Cortex of kidney (tissue), 1 donor: ENCODE data around the gene MAP6.
"Not testable (repeated sequence)": the region's sequence is repeated elsewhere in the genome, so short reads cannot be mapped to it uniquely, and the experiment has no call there.

Experiments
- DNase-seq: peaks from one replicate; lab custom pipeline; 2025; lab: John Stamatoyannopoulos, UW

The MAP6 gene

DNA sequence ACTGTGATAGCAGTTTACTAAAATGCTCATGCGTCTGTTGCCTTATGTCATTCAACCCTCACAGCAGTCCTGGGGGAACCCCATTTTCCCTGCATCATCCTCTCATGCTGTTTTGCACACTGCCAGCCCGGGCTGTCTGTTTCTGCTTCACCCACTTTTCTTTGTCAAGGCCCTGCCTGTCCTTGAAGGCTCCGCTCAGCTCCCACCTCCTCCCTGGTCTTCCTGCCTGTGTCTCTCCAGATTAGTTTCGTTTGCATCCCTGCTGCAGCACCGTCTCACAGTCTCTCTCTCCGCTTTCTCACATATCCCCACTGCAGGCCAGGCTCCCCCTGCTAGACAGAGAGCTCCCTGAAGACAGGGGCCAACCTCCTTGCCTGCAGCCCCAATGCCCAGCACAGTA is 76.9 kb downstream of the MAP6 start:
- DNase-seq = no peak

DNA sequence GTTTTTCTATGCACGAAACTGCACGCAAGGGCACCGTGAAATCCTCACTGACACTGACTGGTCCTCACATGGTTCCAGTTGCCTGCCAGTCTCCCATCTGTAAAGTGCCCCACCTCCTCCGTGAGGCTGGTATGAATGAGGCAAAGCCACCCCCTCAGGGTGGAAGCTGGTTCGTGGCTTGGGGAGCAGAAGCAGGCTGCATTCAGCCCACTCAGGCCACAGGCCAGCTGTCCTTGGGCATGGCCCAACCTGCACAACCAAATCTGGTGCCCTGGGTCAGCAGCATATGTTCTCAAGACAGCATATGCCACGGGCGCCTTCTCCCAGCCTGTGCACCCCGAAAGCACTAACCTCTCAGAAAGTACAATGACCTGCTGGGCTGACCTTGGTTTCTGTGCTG is 77.5 kb downstream of the MAP6 start:
- DNase-seq = no peak

DNA sequence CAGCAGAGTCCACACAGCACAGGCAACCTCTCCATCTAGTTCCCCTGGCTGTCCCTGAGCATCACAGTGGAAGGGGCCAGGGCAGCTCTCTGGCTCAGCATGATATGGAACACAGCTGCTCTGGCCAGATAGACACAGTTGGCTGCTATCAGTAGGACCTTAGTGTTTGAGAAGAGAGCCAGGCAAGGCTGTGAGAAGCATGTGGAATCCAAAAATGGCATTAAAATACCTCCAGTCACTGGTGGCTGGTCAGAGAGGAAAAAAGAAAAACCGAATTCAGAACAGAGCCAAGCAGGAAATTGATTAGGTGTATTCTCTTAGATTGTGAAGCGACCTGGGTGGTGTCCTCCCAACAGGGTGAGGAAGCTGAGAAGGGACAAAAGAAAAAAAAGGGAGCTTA is 78.9 kb downstream of the MAP6 start:
- DNase-seq = no peak

DNA sequence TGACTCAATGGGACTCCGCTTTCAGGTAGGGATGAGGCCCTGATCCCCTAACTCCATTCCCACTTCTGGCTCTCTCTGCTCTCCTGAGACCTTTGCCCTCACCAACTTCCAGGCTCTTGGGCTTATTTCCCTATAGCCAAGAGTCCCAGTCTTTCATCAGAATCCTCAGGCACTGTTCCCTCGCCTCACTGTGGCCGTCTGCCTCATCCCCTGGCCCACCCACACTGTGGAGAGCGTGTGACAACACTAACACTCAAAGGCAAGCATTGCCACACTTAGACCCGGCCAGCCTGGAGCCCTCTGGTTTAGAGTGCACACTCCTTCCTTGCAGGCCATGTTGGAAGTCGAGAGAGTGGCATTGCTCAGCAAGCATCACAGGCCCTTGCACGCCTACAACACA is 79.8 kb downstream of the MAP6 start:
- no peak for DNase-seq

DNA sequence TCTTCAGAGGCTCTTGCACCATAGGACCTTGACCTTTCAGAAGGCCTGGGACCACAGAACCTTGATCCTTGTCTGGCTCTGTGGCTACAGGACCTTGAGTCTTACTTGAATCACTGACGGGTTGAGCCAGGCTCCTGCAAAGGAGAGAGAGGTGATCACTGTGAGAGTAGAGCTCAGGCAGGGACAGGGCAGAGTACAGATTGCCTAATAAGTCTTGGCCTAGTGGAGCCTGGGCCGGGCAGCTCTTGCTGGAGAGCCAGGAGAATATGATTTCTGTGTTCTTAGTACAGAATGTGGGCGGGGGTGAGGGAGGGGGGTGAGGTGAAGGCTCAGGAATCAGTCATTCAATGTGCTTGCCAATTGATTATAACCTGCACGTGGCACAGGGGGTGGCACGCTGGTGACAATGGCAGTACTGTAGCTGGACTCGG is 80.8 kb downstream of the MAP6 start:
- no peak for DNase-seq

DNA sequence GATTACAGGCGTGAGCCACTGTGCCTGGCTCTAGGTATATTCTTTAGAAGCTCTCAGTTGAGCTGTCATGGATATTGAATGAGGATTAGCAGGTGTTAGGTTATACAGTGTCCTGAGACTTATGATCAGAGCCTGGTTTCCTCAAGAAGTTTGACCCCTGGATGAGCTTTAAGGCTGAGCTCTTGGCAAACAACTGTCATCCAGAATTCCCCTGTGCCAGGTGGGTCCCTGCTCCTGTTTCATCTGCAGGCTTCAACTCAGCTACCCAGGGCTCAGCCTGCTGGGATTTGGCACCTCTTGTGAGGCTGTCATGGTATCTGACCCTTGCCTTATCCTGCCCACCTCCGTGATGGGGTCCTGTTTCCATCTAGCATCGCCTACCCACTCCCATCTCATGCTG is 82.4 kb downstream of the MAP6 start:
- no peak for DNase-seq

DNA sequence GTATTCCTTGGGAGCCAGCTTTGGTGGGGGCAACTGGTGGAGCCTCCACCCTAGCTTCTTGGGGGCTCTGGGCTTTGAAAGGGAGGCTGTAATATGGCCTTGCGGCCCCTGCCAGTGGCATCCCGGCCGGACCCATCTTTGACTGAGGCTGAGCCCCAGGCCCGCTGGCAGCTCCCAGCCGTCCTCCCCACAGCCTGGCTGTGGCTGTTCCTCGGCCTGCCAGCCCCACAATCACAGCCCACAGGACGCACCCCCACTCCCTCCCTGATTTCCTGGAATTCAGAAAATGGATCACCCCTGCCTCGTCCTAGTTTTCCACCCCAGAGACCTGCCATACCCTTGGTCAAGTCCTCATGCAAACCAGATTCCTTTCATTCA is 83.6 kb downstream of the MAP6 start:
- DNase-seq = no peak

DNA sequence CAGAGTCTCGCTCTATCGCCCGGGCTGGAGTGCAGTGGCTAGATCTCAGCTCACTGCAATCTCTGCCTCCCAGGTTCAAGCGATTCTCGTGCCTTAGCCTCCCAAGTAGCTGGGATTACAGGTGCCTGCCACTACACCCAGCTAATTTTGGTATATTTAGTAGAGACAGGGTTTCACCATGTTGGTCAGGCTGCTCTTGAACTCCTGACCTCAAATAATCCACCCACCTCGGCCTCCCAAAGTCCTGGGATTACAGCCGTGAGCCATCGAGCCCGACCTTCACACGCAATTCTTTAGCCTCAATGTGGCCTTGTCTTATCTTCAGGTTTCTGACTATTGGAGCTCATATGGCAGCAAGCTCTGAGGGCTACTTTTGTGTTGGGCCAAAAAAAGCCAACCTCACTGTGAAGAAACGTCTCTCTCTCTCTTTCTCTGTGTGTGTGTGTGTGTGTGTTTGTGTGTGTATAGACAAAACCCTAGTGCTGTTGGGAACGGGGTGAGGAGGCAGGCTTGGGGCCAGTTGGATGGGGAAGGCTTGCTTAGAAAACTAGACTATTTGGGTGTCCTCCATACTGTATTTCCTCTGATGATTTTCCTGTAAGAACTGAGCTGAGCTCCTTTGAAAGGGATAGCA is 84.1 kb downstream of the MAP6 start:
- DNase-seq = not testable (repeated sequence)

DNA sequence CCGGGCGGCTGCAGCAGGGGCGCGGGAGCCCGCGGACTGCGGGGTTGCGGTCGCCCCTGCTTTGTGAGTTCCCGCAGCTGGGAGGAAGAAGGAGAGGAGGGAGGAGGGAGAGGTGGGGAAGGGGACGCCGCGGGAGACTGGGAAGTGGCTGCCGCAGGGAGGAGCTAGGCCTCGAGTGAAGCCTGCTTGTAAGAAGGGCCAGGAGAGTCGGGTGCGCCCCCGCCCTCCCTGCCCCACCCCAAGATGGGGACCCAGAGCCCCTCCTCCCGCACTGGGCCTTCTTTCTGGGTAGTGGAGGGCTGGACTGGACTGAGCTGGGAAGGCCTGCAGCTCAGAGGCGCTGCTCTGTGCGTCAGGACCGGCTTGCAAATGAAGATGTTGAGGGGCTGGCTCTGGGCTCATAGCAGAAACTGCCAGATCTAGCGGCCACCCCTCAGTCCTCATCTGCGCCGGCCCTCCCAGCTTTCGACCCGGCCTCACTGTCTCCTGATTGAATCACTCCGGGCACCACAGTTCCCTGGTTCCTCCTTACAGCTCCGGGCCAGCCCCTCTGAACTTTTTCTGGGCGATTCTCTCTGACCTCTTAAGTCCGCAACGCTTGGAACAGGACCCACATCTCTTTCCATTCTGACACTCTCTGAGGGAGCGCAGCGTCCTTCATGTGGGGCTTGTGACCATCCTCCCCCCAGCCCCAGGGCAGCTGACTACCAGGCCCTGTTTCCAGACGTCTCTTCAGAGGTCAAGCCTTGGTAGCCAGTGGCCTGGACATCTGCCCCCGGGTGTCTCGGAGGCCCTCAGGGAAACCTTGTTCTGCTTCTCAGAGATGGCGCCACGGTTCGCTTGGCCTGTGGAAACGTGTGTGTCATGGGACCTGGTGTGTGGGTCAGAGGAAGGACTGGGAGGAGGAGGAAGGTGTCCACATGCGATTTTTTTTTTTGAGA is 84.8 kb downstream of the MAP6 start:
- no peak for DNase-seq

DNA sequence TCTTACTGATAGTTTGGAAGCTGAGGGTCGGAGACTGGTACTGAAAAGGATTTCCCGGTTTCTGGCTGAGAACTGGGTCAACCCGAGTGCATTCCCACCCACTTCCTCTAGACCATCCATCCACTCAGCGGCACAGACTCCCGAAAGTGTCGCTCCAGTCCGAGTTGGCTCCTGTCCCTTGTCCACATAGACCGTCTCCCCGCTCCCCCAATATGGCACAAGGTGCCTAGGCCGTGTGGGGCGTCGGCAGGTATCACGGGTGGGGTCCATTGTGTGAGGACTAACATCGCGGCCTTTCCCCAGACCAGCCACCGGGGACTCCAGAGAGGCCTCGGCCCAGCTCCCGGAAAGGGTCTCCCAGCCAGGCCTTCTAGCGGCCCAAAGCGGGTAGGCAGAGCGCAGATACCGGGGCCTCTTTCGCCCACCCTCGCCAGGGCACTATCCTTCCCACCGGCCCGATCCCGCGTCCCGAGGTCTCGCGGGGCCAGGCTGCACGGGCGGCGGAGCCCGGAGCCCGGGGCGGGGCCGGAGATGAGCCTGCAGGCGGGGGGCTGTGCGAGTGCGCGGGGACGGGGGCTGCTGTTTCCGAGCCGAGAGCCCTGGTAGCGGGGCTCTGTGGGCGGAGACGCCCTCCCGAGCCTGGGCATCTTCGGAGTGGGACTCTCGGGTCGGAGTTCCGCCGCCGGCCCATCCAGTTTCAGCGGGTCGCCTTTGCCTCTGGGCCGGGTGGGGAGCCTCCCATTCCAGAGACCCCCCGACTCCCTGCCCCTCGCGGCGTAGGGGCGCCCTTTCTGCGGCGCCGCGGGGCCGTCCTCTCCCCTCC is 85.7 kb downstream of the MAP6 start:
- no peak for DNase-seq

DNA sequence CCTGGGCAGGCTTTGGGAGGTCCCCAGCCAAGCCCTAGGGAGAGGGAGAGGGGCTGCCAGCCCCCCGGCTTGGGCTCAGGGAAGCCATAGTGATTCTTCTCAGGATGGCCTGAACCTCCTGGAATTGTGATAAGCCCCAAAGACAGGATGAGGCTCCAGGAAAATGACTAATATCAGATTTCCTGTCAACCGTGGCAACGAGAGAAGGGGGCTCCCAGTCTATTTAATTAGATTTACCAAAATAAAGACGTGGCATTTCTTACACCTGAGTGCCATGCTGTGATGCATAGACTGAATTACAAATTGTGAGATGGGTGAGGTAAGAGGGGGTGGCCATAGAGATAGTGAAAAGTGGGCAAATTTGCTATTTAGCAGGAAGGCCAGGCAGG is 86.3 kb downstream of the MAP6 start:
- DNase-seq = no peak

DNA sequence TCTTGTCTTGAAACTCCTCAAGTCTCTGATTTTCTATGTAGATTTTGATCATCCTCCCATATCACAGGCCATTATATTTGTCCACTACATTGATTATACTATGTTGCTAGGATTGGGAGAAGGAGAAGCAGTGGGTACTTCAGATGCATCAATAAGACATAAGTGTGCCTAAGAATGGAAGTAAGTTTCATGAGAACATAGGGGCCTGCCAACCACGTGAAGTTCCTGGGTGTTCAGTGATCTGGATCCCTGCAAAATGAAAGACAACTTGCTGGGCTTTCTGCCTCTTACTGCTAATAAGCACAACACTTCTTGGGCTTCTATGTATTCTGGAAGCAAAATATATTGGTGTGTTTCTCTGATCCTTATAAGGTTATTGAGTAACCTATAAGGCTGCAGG is 89.0 kb downstream of the MAP6 start:
- no peak for DNase-seq

DNA sequence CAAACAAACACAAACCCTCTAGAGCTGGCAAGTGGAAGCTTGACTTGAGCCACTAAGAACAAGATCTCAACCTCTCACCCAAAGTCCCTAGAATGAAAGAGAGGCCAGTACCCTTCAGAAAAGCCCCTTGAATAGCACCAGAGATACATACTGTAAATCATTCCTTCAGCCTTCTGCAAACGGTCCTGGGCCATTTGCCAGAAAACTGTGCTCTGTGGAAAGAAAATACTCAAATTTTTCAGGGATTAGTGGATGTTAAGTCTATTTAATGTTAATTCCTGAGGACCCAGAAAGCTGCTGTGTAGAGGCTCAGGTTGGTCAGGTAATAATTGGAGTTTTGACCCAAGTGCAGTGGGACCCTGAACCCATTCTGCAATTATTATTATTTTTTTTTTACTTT is 89.9 kb downstream of the MAP6 start:
- DNase-seq = no peak

DNA sequence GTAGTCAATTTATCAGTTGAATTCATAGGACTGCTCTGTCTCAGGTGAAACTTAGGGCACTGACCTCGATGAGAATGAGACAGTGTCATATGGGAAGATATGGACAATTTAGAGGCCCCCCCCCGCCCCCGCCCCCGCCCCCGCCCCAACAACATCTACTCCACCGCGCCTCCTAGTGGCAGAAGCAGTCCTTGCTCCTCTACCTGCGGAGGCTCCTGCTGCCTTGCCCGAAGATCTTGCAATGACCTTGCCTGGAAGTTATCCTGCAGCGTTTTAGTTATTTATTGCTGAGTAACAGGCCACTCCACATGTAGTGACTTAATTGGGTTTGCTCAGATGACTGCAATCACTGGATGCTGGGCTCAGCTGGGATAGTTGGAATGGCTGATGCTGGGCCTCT is 91.6 kb downstream of the MAP6 start:
- DNase-seq = no peak

DNA sequence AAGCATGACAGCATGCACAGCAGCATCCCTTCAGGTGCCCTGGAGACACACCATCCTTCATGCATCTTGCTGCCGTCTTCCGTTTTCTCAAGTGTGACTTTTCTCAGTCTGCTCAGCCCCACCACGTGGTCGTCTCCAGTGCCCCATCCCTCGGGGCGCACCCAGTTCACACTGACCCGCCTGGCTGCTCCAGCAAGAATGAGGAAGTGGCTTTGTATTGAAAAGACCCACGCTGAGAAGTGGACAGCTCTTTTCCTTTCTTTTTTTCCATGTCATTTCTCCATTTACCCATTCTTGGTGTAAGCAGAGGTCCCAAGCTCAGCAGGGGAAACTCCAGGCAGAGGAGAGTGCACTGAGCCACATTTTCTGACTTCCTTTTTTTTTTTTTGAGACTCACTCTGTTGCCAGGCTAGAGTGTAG is 92.3 kb downstream of the MAP6 start:
- DNase-seq = no peak

DNA sequence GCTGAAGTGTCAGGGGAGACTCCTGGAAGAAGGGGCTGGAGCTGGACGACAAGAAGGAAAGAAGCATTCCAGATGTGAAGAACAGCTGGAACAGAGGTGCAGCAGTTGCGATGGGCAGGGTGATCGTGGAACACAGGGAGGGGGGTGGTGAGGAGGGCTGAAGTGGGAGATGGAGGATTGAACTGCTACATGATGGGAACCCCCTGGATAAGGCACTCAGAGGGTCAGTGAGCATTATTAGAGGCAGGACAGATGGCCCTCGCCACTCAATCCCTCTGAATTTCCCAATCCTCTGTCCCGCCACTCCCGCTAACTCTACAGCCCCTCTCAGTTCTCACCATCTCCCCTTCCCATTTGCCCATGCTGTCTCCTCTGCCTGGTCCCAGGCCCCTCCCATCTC is 92.8 kb downstream of the MAP6 start:
- no peak for DNase-seq

DNA sequence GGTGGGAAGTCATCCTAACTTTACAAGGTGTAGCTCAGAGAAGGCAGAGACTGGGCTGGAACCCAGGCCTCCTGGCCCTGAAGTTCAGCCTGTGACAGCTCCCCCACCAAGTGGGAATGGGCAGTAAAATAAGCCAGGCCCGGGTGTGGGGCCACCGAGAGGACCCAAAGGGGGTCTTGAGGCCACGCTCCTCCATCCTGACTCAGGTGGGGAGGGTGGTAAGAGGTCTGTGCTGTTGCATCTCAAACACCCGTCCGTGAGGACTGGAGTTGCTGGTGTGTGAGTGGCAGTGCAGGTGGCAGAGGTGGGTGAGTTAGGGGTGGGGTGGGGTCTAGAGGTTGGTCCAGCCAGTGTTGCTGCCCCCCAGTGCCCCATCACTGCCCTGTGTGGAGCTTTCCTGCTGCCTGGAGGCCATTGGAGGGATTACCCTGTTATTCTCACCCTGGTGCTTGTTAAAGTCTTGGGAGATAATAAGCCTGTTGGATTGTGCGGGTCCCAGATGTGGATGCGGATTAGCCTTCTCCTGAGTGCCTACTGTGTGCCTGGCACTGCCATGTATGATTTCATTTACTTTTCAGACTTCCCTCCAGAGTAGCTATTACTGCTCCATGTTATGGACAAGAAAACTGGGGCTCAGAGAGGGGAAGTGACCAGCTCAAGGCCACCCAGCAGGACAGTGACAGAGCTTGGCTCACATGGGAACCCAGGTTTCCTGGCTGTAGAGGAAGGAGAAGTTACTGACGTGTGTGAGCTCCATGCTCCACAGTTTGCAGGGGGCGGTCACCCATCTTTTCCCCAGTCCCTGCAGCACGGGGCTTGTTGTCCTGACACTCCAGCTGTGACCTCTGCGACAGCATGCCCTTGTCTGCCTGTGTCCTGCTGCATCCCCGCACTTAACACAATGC is 93.9 kb downstream of the MAP6 start:
- DNase-seq = no peak

DNA sequence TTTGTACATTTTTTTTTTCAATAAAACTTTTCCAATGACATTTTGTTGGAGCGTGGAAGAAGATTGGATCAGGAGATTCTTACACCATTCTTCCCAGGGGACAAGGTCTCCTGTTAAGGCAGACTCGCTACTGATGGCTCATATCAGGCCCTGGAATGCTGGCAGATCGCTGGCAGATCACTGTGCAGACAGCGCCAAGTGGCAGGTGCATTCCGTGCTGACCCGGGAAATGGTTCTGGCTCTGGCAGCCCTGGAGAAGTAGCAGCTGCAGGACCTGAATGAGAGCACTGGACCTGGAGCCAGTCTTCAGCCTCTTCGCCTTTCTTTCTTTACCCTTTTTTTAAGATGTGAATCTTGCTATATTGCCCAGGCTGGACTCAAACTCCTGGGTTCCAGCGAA is 96.1 kb downstream of the MAP6 start:
- DNase-seq = no peak

DNA sequence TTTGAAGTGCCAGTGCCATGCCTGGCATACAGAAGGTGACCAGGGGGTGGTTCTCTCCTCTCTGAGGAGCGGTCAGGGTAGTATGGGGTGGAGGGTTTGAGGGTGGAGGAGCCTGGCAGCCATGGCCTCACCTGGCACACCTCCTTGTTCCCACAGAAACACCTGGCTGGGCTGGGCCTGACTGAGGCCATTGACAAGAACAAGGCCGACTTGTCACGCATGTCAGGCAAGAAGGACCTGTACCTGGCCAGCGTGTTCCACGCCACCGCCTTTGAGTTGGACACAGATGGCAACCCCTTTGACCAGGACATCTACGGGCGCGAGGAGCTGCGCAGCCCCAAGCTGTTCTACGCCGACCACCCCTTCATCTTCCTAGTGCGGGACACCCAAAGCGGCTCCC is 97.2 kb downstream of the MAP6 start:
- no peak for DNase-seq

DNA sequence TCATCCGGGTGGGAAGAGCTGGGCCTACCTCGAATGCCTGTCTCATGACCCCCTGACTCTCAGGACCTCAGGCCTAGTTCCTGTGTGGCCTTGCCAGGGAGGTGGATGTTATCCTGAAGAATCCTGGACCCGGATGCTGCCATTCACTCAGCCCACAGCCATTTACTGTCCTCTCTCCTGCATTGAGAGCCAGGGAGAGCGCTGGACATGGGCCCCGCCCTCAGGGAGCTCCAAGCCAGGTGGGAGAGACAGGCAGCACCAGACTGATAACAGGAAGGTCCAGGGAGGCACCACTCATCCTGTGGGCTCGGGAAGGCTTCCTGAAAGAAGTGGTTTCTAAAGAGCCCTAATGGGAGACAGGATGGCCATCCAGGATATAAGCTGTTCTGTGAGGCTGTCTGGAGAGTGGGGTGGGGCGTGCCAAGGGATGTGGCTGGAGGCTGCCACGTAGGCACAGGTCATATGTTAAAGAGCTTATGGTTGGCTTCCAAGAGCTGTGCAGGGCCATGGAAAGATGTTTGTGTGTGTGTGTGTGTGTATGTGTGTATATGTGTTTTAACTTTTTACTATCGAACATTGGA is 98.2 kb downstream of the MAP6 start:
- DNase-seq = no peak

DNA sequence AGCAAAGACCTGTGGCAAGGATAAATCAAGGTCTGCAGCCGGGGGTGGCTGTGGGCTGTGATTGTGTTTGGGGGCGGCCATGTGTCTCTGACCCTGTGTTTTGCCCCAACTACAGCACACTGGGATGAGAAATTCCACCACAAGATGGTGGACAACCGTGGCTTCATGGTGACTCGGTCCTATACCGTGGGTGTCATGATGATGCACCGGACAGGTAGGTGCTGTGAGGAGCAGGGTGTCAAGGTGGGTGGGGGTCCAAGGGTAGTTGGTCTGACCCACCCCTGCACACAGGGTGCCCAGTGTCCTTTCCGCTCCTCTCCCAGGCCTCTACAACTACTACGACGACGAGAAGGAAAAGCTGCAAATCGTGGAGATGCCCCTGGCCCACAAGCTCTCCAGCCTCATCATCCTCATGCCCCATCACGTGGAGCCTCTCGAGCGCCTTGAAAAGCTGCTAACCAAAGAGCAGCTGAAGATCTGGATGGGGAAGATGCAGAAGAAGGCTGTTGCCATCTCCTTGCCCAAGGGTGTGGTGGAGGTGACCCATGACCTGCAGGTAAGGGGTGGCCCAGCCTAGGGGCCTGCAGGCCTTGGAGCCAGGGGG is 100.1 kb downstream of the MAP6 start:
- no peak for DNase-seq
